IPS-18c (cell line): ENCODE measurements around the gene PRSS50.

Source experiments
- H3K4me3 ChIP-seq: 2 replicates; pipeline ENCODE4 v1.7.0; 2013; ENCODE audit warnings: low read depth, mild to moderate bottlenecking, low read length, moderate library complexity; ENCODE audit not compliant: insufficient read depth
- H3K9me3 ChIP-seq: one replicate; pipeline ENCODE4 v1.6.1; 2013; ENCODE audit warnings: mild to moderate bottlenecking, low read length, moderate library complexity; ENCODE audit not compliant: control insufficient read depth, insufficient read depth

PRSS50 gene

GRCh38 chr3:46733026-46733800 lies 15.5 kb upstream of the PRSS50 start:
- Histone ChIP-seq H3K4me3 (no peak overlapping the region), H3K9me3 (no peaks in the 10 kb centered on the region)

DNA sequence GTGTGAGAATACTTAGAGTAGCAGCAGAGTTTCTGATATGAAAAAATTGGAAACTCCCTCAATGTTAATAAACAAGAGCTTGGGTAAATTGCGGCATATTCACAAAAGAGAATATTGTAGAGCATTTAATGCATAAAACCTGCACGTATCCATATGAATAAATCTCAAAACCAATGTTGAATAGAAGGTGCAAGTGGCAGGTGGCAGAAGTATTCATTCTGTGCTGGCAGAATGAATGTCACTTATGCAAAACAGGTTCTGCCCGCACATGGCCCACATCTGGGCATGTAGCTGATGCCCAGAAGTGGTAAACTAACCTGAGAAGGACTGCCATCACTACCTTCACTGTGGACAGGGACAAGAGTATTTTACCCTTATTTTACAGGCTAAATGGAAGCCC lies 14.1 kb upstream of the PRSS50 start:
- H3K9me3 ChIP-seq, result no peaks in the 10 kb centered on the region

DNA sequence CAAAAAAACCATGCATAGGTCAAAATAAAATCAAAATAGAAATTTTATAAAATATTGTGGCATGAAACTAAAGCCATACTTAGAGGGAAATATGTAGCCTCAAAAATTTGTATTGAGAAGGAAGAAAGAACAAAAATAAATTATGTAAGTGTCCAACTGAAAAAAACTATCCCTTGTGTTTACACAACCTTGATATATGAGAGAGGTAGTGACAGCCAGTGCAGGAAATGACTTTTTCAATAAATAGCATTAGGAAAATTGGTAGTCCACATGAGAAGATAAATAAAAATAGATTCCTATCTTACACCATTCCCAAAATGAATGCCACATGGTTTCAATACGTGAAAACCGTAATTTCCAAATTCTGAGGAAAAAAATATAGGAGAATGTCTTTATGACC lies 13.2 kb upstream of the PRSS50 start:
- Histone ChIP-seq H3K4me3 (no peak overlapping the region), H3K9me3 (no peaks in the 10 kb centered on the region)

More for the DNA sequence above, 14.1 kb upstream of the PRSS50 start:
- H3K4me3 ChIP-seq, result no peak overlapping the region

DNA sequence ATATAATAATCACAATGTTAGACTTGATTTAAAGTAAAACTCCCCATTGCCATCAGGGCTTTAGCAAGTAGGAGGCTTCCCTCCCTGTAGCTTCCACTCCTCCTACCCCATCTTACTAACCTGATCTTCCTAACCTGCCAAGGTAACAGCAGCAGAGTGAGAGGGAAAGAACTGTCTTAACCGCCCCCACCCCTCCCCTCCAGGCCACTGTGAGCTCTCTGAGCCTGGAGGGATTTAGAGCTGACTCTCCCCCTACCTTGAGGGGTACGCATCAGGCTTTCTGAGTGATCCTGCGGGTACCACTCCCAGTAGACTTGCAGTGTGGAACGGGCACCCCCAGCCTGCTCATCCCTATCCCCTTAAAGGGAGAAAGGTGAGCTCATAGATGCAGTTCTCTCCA lies 11.4 kb upstream of the PRSS50 start:
- Histone ChIP-seq H3K4me3 (no peak overlapping the region), H3K9me3 (no peaks in the 10 kb centered on the region)

DNA sequence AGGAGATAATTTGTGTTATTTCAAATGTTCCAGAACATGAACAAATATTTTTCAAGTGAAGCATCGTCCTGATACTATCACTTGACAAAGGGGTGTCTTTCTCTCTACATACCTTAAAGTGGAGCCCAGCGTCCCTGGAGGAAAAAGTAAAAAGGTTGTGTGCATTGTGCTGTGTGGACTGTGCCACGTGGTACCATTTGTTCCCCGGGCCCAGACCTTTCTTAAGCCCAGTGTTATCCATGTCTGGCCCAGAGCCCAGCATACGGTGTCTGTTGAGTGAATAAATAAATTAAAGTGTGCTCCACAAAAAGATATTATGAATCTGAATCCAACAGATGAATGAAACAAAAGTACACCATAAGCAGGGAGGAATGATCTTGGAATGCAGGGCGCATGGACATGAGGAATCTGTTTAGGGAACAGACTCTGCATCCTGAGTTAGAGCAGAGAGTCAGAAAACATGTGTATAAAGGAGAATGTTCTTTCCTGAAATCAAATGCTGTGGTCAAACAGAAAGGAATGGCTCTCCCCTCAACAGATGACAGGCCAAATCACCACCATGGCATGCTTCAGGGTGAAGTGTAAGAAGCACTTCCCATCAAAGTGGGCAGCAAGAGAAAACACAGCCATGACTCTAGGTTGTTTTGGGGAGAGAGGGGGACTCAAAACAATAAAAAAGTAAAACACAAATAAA lies 8.1 kb upstream of the PRSS50 start:
- H3K4me3 ChIP-seq, result no peak overlapping the region

DNA sequence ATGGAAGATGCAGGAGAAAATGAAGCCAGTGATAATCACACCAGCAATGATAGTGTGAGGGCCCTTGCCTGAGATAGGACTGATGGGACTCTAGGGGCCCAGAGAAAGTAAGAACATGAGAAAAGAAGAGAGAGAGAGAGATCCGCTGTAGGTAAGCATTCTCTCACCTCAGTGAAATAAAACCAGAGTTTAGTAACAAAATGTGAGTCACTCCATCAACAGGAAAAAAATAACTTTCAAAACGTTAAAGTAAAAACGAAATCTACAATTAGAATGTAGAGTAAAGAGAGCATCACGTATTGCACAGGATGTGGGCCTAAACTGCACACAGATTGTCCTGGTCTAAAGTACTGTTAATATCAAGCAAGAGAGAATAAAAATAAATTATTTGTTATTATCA lies 6.8 kb upstream of the PRSS50 start:
- Histone ChIP-seq H3K9me3 (no peaks in the 10 kb centered on the region), H3K4me3 (no peak overlapping the region)

More for the DNA sequence above, 8.1 kb upstream of the PRSS50 start:
- H3K9me3 ChIP-seq, result no peaks in the 10 kb centered on the region

GRCh38 chr3:46722443-46722842 lies 4.8 kb upstream of the PRSS50 start:
- no peak overlapping the region for H3K4me3 ChIP-seq
- peaks cover 2% of the 10 kb centered on the region for H3K9me3 ChIP-seq

GRCh38 chr3:46721009-46721408 lies 3.3 kb upstream of the PRSS50 start:
- H3K4me3 ChIP-seq, result no peak overlapping the region
- peaks cover 2% of the 10 kb centered on the region for H3K9me3 ChIP-seq

DNA sequence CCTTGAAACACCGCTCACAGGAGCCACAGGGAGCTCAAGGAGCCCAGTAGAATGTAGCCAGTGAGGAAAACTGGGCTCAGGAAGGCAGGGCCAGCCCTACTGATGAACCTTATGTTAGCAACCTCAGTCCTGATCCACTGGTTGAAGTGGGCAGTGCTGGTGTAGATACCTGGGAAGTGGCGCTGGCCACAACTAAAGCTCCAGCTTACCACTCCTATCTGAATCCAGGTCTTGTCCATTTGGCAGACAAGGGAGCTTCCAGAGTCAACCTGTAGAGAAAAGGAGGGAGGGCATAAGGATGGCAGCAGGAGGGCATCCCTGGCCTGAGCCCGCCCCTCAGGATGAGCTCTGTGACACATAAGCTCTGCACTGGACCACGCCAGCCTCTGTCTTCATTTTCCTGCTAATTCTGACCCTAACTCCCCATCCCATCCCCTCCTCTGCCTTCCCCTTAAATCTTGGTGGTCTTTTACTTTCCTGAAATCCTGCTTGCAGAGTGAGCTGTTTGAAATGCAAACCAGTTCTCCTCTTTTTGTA lies 2.1 kb upstream of the PRSS50 start:
- H3K9me3 ChIP-seq, result peaks cover 2% of the 10 kb centered on the region
- H3K4me3 ChIP-seq, result no peak overlapping the region

- peaks cover 2% of the 10 kb centered on the region for H3K9me3 ChIP-seq
Measured at GRCh38 chr3:46719044-46719565, 1.4 kb upstream of the PRSS50 start.

DNA sequence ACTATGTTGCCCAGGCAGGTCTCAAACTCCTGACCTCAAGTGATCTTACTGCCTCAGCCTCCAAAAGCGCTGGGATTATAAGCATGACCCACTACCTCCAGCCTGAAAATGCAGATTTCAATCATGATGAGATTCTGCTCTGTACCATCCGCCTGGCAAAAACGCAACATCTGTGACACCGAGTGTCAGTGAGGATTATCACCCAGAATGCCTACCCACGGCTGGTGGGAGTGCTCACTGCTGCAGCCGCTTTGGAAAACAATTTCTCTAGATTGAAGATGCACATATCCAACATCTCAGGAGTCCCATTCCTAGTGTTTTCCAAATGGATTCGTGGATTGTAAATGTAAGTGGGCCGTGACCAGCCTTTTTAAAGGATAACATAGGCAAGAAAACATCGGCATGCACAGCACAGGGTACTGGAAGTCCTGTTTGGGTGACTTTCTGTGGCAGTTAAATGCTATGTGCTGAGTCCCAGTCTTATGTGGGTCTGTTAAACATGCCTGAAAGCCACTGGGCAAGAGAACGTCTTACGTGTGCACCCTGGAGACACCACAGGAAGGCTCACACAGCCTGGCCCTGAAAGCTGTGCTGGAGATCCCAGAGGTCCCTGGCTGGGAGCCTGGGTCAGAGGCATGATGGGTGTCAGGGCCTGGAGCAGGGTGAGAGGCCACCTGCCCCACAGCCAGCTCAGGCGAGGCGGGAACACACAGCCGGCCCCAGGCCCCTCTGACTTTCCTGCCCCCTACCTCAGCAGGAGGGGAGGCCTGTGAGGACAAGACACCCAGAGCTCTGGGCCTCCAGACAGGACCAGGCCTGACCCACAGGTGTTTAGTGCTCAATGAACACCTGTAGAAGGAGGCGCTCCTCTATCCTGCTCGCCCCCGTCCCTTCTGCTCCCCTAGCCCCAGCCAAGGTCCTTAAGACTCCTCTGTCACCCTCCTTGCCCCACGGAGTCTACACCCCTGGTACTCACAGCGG lies 918 bp downstream of the PRSS50 start:
- Histone ChIP-seq H3K9me3 (peaks cover 2% of the 10 kb centered on the region), H3K4me3 (no peak overlapping the region)

More at GRCh38 chr3:46719044-46719565, 1.4 kb upstream of the PRSS50 start:
- no peak overlapping the region for H3K4me3 ChIP-seq

- Histone ChIP-seq H3K4me3 (no peak overlapping the region), H3K9me3 (peaks cover 2% of the 10 kb centered on the region)
Measured at GRCh38 chr3:46715507-46716175, 2.0 kb downstream of the PRSS50 start.

DNA sequence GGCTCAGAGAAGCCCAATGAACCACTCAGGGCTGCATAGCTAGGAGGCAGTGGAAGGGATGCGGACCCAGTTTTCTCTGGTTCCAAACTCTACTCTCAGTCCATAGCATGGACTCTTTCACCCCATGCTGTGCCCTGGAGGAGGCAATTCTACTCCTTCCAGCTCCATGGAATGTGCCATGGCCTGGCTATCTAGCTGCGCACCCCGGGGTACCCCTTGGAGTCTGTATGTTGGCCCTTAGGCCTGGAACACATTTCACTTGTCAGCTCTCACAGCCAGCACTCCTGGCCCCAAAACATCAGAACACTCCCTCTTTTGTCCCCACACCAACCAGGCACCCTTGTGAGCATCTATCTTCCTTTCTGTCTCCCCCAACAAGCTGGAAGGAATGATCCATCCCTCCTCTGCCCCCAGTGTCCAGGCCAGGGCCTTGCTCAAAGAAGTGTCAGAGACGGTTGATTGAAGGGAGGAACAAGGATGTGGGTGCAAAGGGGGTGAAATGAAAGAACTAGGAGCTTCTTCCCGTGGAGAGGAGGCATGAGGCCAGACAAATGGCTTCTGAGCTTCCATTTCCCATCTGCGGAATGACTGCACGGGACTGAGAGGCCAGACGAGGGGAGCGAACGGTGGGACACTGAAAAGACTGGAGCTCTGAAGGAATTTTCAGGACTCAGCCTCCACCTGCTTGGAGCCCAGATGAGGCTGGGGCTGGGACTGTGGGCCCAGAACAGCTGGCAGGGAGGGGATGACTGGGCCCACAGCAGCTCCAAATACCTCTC lies 2.8 kb downstream of the PRSS50 start:
- Histone ChIP-seq H3K9me3 (peaks cover 2% of the 10 kb centered on the region), H3K4me3 (no peak overlapping the region)

- Histone ChIP-seq H3K4me3 (no peak overlapping the region), H3K9me3 (peaks cover 2% of the 10 kb centered on the region)
Measured at GRCh38 chr3:46713898-46714552, 3.6 kb downstream of the PRSS50 start.

DNA sequence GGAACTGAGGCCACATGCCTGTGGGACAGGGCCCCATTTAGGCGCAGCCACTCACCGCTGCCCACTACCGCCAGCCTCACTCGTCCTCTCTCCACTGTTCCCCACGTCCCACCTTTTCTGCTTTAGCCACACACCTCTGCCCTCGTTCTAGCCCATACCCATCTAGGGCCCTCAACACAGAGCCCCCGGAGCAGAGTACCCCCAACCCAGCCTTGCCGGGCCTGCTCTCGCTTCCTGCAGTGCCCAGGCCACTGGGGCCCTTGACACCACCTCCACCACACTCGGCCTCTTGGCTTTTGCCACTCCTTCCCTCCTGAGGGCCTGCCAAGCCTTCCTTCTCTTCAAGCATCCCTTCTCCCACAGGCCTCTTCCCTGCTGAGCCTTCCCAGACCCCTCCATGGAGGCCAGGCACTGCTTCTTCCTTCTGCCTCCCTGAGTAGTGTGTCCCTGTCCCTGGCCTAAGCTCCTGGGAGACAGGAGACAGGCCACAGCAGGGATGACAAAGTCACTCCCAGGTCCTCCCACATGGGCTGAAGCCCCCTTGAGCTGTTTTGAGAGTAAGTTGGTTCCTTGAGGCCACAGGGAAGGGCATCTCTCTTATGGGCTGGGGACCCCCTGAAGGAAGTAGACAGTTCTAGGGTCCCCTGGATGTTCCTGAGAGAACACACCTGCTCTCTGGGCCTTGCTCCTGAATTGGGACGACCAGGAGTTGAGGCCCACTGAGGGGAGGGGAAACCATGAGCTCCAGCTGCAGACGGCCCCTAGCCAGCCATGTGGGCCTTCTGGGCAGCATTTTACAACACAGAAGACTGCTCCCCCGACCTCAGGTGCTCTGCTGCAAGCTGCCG lies 4.4 kb downstream of the PRSS50 start:
- Histone ChIP-seq H3K4me3 (no peak overlapping the region), H3K9me3 (no peaks in the 10 kb centered on the region)
